ENCODE results near the gene HAND2.

DNA sequence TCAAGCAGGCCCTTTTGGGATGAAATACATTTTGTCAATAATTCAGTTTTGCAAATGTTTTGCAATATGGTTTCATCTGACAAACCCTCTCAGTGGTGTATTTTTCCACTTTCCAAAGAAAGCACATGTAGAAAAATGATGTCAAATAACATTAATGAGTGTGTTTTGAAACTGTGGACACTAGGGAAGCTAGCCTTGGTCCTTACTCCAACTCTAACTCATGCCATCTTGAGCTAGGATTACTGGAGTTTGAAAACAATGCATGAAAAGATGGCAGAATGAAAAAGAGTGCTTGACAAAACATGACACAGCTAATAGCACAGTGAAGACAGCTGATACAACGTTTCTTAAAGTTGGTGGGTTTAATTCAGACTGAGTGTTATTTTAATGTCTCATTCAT lies 41.4 kb downstream of the HAND2 start:
- TF ChIP-seq POLR2A (IDR thresholded peaks at IDR 0.05) (no peak), POLR2AphosphoS5 (IDR thresholded peaks at IDR 0.05; ENCODE audit: insufficient read depth in 1 of 2, low read depth in 1 of 2) (no peak)

Measured in vagina (tissue), 2 donors.